Neural cell (in vitro differentiated cells): ENCODE data around the gene PLAAT2. TPM values are rescaled to one million over a fixed set of nuclear protein-coding genes. Genes with fewer than 3 reads are reported as not detected.
"Not testable (repeated sequence)": the region's sequence is repeated elsewhere in the genome, so short reads cannot be mapped to it uniquely, and the experiment has no call there.

Source experiments
- H2AFZ ChIP-seq: fragments of 200-600, 300-800 bp; sonication (generic), shearing (Covaris generic); 2 replicates; pipeline ENCODE4 v1.6.0; 2014; ENCODE audit warnings: low read depth, mild to moderate bottlenecking, antibody characterized with exemption, low read length, moderate library complexity
- H3F3A ChIP-seq: fragments of 200-600 bp; shearing (Covaris generic); 2 replicates; pipeline ENCODE4 v1.6.1; 2016; ENCODE audit warnings: mild to moderate bottlenecking, moderate library complexity, mixed read lengths, antibody characterized with exemption, low read length; ENCODE audit not compliant: insufficient read depth, poor library complexity, severe bottlenecking
- H3K27ac ChIP-seq: fragments of 200-600, 300-800 bp; sonication (generic), shearing (Covaris generic); 2 replicates; pipeline ENCODE4 v1.5.1; 2014; ENCODE audit warnings: mild to moderate bottlenecking, low read length, moderate library complexity
- H3K27me3 ChIP-seq: fragments of 300-800, 200-600 bp; sonication (generic), shearing (Covaris generic); 2 replicates; pipeline ENCODE4 v1.6.0; 2014; ENCODE audit warnings: mild to moderate bottlenecking, low read depth, low read length, moderate library complexity; ENCODE audit not compliant: insufficient read depth
- H3K36me3 ChIP-seq: fragments of 300-800, 200-600 bp; sonication (generic), shearing (Covaris generic); 2 replicates; pipeline ENCODE4 v1.5.1; 2014; ENCODE audit warnings: mild to moderate bottlenecking, antibody characterized with exemption, low read length, moderate library complexity; ENCODE audit not compliant: insufficient read depth
- H3K4me2 ChIP-seq: fragments of 300-800, 200-600 bp; sonication (generic), shearing (Covaris generic); 2 replicates; pipeline ENCODE4 v1.6.0; 2014; ENCODE audit warnings: mild to moderate bottlenecking, low read length
- H3K4me3 ChIP-seq: fragments of 300-800, 200-600 bp; sonication (generic), shearing (Covaris generic); 2 replicates; pipeline ENCODE4 v1.5.1; 2014; ENCODE audit warnings: mild to moderate bottlenecking, low read length, moderate library complexity
- H3K79me2 ChIP-seq: fragments of 200-600 bp; shearing (Covaris generic); replicated peaks from 2 replicates; pipeline ENCODE4 v1.6.0; 2014; ENCODE audit warnings: mild to moderate bottlenecking, low read length, moderate library complexity; ENCODE audit not compliant: insufficient read depth
- H3K9ac ChIP-seq: fragments of 300-800, 200-600 bp; sonication (generic), shearing (Covaris generic); 2 replicates; pipeline ENCODE4 v1.6.1; 2016; ENCODE audit warnings: mild to moderate bottlenecking, low read length, mixed read lengths
- H3K9me2 ChIP-seq: fragments of 200-600 bp; shearing (Covaris generic); 2 replicates; pipeline ENCODE4 v1.6.1; 2016; ENCODE audit warnings: mild to moderate bottlenecking, low read length, mixed read lengths; ENCODE audit not compliant: insufficient read depth
- H3K9me3 ChIP-seq: fragments of 200-600, 300-800 bp; sonication (generic), shearing (Covaris generic); 2 replicates; pipeline ENCODE4 v1.6.1; 2016; ENCODE audit warnings: mild to moderate bottlenecking, mixed run types, low read length, moderate library complexity, mixed read lengths
- H4K20me1 ChIP-seq: fragments of 200-600 bp; shearing (Covaris generic); 2 replicates; pipeline ENCODE4 v1.6.1; 2016; ENCODE audit warnings: mild to moderate bottlenecking, mixed run types; ENCODE audit not compliant: insufficient read depth
- EP300 ChIP-seq: fragments of 450-650 bp; conservative IDR thresholded peaks from 2 replicates; pipeline ENCODE4 v1.6.1; 2014; ENCODE audit warnings: antibody characterized with exemption, mild to moderate bottlenecking, moderate library complexity; ENCODE audit not compliant: poor library complexity, severe bottlenecking
- EZH2 ChIP-seq: fragments of 200-600, 300-800 bp; shearing (Covaris generic), sonication (generic); IDR thresholded peaks from 2 replicates; pipeline ENCODE4 v1.6.1; 2014; ENCODE audit warnings: antibody characterized with exemption, low read length, borderline replicate concordance, mild to moderate bottlenecking; ENCODE audit not compliant: insufficient read depth, poor library complexity, severe bottlenecking
- MXI1 ChIP-seq: fragments of 450-650 bp; conservative IDR thresholded peaks from 2 replicates; pipeline ENCODE4 v1.6.1; 2014; ENCODE audit warnings: antibody characterized with exemption, mild to moderate bottlenecking; ENCODE audit not compliant: poor library complexity, severe bottlenecking
- POLR2AphosphoS5 ChIP-seq: IDR thresholded peaks from 2 replicates; pipeline ENCODE4 v1.6.1; 2012
- RAD21 ChIP-seq: fragments of 450-650 bp; conservative IDR thresholded peaks from 2 replicates; pipeline ENCODE4 v1.6.1; 2014; ENCODE audit warnings: antibody characterized with exemption, mild to moderate bottlenecking, moderate library complexity
- SMC3 ChIP-seq: fragments of 450-650 bp; conservative IDR thresholded peaks from 2 replicates; pipeline ENCODE4 v1.6.1; 2014; ENCODE audit warnings: antibody characterized with exemption, mild to moderate bottlenecking, moderate library complexity; ENCODE audit not compliant: poor library complexity
- TAF1 ChIP-seq: IDR thresholded peaks from 2 replicates; pipeline ENCODE4 v1.6.1; 2012; ENCODE audit warnings: low read depth
- polyA plus RNA-seq: library from polyadenylated mRNA; depleted of rRNA; stranded (reverse); fragments of >200 nt; gene quantifications from 2 replicates; pipeline ENCODE4 v1.2.3, GENCODE V29; 2014
- TF ChIP-seq, protein P1 (sequence below): IDR thresholded peaks from 2 replicates; pipeline ENCODE4 v1.6.1; 2012; ENCODE audit warnings: borderline replicate concordance
- TF ChIP-seq, protein P2 (sequence below): fragments of 450-650 bp; IDR thresholded peaks from 2 replicates; pipeline ENCODE4 v1.5.1; 2014; ENCODE audit warnings: antibody characterized with exemption, mild to moderate bottlenecking, moderate library complexity; ENCODE audit not compliant: poor library complexity, severe bottlenecking

PLAAT2 gene
- polyA plus RNA-seq, 1 donor from 2014 or later: not detected

GRCh38 chr11:63547061-63547460 is 16.1 kb downstream of the PLAAT2 start:
- TF ChIP-seq EZH2 (no peak), POLR2AphosphoS5 (no peak)
- TF ChIP-seq, protein P1, sequence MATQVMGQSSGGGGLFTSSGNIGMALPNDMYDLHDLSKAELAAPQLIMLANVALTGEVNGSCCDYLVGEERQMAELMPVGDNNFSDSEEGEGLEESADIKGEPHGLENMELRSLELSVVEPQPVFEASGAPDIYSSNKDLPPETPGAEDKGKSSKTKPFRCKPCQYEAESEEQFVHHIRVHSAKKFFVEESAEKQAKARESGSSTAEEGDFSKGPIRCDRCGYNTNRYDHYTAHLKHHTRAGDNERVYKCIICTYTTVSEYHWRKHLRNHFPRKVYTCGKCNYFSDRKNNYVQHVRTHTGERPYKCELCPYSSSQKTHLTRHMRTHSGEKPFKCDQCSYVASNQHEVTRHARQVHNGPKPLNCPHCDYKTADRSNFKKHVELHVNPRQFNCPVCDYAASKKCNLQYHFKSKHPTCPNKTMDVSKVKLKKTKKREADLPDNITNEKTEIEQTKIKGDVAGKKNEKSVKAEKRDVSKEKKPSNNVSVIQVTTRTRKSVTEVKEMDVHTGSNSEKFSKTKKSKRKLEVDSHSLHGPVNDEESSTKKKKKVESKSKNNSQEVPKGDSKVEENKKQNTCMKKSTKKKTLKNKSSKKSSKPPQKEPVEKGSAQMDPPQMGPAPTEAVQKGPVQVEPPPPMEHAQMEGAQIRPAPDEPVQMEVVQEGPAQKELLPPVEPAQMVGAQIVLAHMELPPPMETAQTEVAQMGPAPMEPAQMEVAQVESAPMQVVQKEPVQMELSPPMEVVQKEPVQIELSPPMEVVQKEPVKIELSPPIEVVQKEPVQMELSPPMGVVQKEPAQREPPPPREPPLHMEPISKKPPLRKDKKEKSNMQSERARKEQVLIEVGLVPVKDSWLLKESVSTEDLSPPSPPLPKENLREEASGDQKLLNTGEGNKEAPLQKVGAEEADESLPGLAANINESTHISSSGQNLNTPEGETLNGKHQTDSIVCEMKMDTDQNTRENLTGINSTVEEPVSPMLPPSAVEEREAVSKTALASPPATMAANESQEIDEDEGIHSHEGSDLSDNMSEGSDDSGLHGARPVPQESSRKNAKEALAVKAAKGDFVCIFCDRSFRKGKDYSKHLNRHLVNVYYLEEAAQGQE: no peak
- H4K20me1 ChIP-seq: no peaks in the 10 kb centered on the region
- H3K79me2 ChIP-seq: no peaks in the 10 kb centered on the region
- H2AFZ ChIP-seq: no peak overlapping the region
- no peaks in the 10 kb centered on the region for H3K36me3 ChIP-seq
- H3K27ac ChIP-seq: no peak overlapping the region
- no peaks in the 10 kb centered on the region for H3K9me3 ChIP-seq
- H3K4me2 ChIP-seq: no peak overlapping the region
- no peak overlapping the region for H3K4me3 ChIP-seq
- no peaks in the 10 kb centered on the region for H3F3A ChIP-seq
- H3K9ac ChIP-seq: no peak overlapping the region
- H3K27me3 ChIP-seq: no peaks in the 10 kb centered on the region
- H3K9me2 ChIP-seq: no peaks in the 10 kb centered on the region

- no peaks in the 10 kb centered on the region for H3K27me3 ChIP-seq
- TF ChIP-seq, protein P1: no peak
- TF ChIP-seq TAF1: no peak
- TF ChIP-seq POLR2AphosphoS5: no peak
- no peak for TF ChIP-seq MXI1
- TF ChIP-seq SMC3: no peak
- TF ChIP-seq EZH2: no peak
- no peak for TF ChIP-seq EP300
- TF ChIP-seq, protein P2, sequence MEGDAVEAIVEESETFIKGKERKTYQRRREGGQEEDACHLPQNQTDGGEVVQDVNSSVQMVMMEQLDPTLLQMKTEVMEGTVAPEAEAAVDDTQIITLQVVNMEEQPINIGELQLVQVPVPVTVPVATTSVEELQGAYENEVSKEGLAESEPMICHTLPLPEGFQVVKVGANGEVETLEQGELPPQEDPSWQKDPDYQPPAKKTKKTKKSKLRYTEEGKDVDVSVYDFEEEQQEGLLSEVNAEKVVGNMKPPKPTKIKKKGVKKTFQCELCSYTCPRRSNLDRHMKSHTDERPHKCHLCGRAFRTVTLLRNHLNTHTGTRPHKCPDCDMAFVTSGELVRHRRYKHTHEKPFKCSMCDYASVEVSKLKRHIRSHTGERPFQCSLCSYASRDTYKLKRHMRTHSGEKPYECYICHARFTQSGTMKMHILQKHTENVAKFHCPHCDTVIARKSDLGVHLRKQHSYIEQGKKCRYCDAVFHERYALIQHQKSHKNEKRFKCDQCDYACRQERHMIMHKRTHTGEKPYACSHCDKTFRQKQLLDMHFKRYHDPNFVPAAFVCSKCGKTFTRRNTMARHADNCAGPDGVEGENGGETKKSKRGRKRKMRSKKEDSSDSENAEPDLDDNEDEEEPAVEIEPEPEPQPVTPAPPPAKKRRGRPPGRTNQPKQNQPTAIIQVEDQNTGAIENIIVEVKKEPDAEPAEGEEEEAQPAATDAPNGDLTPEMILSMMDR: no peak
- no peak for TF ChIP-seq RAD21
Observed at GRCh38 chr11:63543711-63544110, 19.5 kb downstream of the PLAAT2 start.

DNA sequence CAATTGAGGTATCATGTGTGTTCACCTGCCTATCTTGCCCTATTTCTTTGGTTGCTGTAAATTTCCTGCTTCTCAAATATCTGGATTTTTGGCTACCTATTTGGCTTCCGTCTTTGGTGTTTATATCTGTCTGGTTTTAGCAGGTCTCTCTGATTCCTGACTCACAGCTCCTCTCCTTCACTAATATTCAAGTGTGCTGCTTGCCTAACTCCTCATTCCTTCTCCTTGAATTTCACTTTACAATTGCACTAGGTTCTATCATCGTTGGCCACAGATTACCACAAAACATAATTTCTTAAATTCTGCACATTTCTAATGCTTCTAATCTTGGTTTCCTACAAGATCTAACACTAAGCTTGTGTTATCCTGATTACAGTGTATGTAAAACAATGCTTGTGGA is 20.7 kb downstream of the PLAAT2 start:
- H3K4me2 ChIP-seq, H3K27me3 ChIP-seq, H3K9ac ChIP-seq, H4K20me1 ChIP-seq, H3K79me2 ChIP-seq, H3F3A ChIP-seq, H3K9me3 ChIP-seq, H3K9me2 ChIP-seq, H3K4me3 ChIP-seq, H2AFZ ChIP-seq, H3K27ac ChIP-seq, H3K36me3 ChIP-seq: not testable (repeated sequence)

More at GRCh38 chr11:63543711-63544110, 19.5 kb downstream of the PLAAT2 start:
- Histone ChIP-seq H3K9me3 (no peaks in the 10 kb centered on the region), H3F3A (no peaks in the 10 kb centered on the region), H3K9me2 (no peaks in the 10 kb centered on the region), H3K79me2 (no peaks in the 10 kb centered on the region), H3K36me3 (no peaks in the 10 kb centered on the region), H3K27ac (no peak overlapping the region), H3K4me3 (no peak overlapping the region), H4K20me1 (no peaks in the 10 kb centered on the region), H2AFZ (no peak overlapping the region), H3K9ac (no peak overlapping the region), H3K4me2 (no peak overlapping the region)
